Fibroblast of villous mesenchyme (primary cell): ENCODE measurements around the gene KRTAP10-12. TPM values are rescaled to one million over a fixed set of nuclear protein-coding genes. Genes with fewer than 3 reads are reported as not detected.
"Not testable (repeated sequence)": the region's sequence is repeated elsewhere in the genome, so short reads cannot be mapped to it uniquely, and the experiment has no call there.

ENCODE experiments used
- DNase-seq: peaks from one replicate; pipeline ENCODE4 v3.0.0-alpha.2; 2010; ENCODE audit warnings: low read depth
- H3K4me3 ChIP-seq: 2 replicates; pipeline ENCODE4 v1.5.1; 2011; ENCODE audit warnings: low read depth, mild to moderate bottlenecking, low read length
- total RNA-seq: library from RNA; depleted of rRNA; stranded (reverse); fragments of >200 nt; gene quantifications from 2 replicates; pipeline ENCODE4 v1.2.3, GENCODE V29; 2012
- TF ChIP-seq, protein P1 (sequence below): IDR thresholded peaks from 2 replicates; pipeline ENCODE4 v1.5.1; 2012; ENCODE audit warnings: low read depth, mild to moderate bottlenecking, low read length; ENCODE audit not compliant: insufficient read depth

Gene KRTAP10-12
- total RNA-seq, 1 donor: not detected

DNA sequence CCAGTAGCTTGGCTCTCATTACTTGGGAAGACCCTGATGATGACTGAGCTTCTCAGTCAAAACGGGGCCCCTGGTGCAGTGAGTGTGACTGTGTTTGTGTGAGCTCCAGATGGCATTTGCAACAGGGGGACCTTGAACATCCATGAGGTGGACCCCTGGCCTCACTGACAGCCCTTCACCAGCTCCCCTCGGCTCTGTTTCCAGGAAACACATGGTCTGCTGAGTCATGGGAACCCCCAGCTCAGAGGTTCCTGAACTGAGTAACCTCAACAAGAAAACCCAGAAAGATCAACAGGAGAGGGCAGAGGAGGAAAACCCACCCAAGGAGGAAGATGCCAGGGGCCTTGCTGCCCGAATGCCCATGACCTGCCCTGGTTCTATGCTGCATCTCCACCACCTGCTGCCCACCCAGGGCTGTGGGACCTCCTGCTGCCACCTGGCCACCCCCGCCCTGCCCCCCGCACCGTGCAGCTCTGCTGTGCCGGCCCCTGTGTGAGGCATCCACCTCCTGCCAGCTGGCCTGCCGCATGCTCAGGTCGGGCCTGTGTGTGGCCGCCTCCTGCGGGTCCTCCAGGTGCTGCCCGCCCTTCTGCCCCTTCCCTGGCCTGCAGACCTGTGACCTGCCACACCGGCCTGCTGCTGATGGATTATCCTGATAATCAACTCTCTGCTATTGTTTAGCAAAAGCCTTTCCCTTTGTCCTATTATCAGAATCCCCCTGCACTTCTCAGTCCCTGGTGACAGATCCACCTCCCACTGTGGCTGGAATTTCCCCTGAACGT lies 10.8 kb upstream of the KRTAP10-12 start:
- TF ChIP-seq, protein P1, sequence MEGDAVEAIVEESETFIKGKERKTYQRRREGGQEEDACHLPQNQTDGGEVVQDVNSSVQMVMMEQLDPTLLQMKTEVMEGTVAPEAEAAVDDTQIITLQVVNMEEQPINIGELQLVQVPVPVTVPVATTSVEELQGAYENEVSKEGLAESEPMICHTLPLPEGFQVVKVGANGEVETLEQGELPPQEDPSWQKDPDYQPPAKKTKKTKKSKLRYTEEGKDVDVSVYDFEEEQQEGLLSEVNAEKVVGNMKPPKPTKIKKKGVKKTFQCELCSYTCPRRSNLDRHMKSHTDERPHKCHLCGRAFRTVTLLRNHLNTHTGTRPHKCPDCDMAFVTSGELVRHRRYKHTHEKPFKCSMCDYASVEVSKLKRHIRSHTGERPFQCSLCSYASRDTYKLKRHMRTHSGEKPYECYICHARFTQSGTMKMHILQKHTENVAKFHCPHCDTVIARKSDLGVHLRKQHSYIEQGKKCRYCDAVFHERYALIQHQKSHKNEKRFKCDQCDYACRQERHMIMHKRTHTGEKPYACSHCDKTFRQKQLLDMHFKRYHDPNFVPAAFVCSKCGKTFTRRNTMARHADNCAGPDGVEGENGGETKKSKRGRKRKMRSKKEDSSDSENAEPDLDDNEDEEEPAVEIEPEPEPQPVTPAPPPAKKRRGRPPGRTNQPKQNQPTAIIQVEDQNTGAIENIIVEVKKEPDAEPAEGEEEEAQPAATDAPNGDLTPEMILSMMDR: no peak
- no peak for DNase-seq
- H3K4me3 ChIP-seq: no peak overlapping the region

DNA sequence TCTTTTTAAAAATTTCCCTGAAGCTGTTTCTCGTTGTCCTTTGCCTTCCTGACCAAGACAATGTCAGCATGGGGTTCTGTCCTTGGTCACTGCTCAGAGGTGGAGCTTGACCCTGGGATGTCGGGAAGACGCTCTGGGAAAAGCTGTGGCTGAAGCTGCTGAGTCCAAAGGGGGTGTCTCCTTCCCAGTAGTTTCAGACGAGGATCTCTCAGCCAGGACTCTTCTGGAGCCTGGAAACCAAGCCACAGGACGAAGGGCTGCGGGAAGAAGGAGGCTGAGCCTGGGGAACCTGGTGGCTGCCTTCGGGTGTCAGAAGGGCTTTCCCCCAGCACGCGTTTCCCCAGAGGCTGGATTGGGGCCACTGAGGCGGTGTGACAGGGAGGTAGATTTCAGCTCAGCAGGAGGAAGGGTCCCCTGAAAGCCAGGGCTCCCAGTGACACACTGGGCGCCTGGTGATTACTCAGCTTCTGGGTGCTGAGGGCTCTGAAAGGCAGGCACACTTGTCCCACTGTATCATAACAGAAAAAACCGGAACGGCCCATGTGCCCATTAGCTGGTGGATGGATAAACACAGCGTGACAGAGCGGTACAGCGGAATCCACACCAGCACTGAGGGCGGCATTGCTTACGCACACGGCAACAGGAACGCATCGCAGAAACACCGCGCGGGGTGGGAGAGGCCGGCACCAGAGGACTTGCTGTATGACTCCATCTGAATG lies 10.0 kb upstream of the KRTAP10-12 start:
- TF ChIP-seq, protein P1: no peak
- DNase-seq: no peak
- H3K4me3 ChIP-seq: no peak overlapping the region

DNA sequence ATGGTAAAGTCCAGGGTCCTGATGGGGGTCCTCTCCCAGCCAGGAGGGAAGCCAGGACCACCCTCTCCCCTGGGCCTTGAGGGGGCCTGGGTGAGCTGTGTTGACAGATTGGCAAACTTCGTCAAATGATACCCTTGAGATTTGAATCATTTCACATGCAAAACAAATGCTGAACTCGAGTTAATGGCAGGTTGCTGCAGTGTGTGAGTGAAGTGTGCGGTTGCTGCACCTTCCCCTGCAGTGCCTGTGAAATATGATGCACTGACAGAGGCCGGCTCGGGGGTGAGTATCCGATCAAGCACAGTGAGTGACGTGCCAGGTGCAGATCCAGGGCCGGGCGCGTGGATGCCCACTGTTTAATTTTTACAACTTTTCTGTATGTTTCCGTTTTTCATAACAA lies 9.3 kb upstream of the KRTAP10-12 start:
- DNase-seq: no peak
- TF ChIP-seq, protein P1: no peak
- H3K4me3 ChIP-seq: no peak overlapping the region

DNA sequence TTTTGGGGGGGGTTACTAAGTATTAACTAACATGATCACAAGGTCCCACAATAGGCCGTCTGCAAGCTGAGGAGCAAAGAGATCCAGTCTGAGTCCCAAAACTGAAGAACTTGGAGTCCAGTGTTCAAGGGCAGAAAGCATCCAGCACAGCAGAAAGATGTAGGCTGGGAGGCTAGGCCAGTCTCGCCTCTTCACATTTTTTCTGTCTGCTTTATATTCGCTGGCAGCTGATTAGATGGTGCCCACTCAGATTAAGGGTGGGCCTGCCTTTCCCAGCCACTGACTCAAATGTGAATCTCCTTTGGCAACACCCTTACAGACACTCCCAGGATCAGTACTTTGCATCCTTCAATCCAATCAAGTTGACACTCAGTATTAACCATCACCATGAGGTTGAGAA lies 7.2 kb upstream of the KRTAP10-12 start:
- H3K4me3 ChIP-seq, DNase-seq: not testable (repeated sequence)

DNA sequence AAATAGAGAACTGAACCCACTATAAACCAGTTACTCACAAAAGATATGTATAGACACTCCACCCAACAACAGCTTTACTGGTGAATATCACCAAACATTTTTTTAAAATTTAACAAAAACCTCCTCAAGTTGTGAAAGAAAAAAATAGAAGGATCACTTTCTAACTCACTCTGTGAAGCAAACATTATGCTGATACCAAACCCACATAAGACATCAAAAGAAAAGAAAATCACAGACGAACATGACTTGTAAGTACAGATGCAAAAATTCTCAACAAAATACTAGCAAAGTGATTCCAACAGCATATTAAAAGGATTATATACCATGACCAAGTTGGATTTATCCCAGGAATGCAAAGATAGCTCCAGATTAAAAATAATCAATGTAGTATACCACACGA lies 5.3 kb upstream of the KRTAP10-12 start:
- H3K4me3 ChIP-seq: no peak overlapping the region
- TF ChIP-seq, protein P1: no peak
- DNase-seq: no peak

DNA sequence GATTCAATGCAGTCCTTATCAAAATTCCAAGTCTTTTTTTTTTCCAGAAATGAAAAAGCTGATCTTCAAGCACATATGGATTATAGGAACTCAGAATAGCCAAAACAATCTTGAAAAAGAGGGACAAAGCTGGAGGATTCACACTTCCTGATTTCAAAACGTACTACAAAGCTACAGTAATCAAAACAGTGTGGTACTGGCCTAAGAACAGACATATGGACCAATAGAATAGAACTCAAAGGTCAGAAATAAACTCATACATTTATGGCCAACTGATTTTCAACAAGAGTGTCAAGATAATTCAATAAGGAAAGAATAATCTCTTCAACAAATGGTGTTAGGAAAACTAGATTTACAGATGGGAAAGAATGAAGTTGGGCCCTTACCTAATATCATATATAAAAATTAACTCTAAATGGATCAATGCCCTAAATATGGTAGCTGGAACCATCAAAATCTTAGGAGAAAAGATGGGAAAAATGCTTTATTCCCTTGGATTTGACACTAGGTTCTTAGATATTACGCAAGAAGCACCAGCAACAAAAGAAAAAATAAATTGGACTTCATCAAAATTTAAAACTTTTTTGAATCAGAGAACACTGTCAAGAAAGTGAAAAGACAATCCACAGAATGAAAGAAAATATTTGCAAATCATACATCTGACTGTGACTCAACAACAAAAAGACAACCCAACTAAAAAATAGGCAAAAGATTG lies 4.0 kb upstream of the KRTAP10-12 start:
- TF ChIP-seq, protein P1: no peak
- no peak overlapping the region for H3K4me3 ChIP-seq
- no peak for DNase-seq

DNA sequence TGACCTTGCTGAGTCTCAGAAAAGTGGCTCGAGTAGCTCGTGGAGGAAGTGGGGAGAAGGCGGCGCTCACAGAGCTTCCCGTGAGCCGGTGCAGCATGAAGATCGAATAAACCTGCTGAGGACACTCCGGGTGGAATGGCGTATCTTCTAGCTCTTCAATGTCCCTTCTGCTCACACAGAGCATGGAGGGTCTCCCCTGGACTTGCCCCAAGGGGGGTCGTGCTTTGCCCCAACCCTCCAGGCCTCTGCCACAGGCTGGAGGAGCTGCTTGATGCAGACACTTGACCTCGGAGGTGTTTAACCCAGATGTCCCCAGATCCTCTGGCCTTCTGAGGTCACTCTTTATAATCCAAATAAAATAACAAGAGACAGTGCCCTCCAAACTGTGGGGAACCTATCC lies 2.2 kb upstream of the KRTAP10-12 start:
- TF ChIP-seq, protein P1: no peak
- no peak overlapping the region for H3K4me3 ChIP-seq
- no peak for DNase-seq
